Cardiac septum (tissue), 1 donor: ENCODE measurements around the gene INPP5K. TPM values are rescaled to one million over a fixed set of nuclear protein-coding genes. Genes with fewer than 3 reads are reported as not detected.
"Not testable (repeated sequence)": the region's sequence is repeated elsewhere in the genome, so short reads cannot be mapped to it uniquely, and the experiment has no call there.

Source experiments
- DNase-seq: peaks from one replicate; pipeline ENCODE4 v3.0.0-alpha.2; 2020; ENCODE audit warnings: low spot score
- intact Hi-C: fragments of 100-400 bp; cut with DNase I; formaldehyde crosslinking; loops from one replicate; pipeline ENCODE4 v1.14.0; 2022
- total RNA-seq: library from RNA; stranded (reverse); fragmentation: NEBNext Ultra II Directional; extraction: Animal tissue kit (Norgen Biotek cat#: 25700); gene quantifications from one replicate; pipeline ENCODE4 v1.2.1, GENCODE V29; 2021
- donor health status: DM: no; HTN: no; CAD: no.

The INPP5K gene
- total RNA-seq, 1 donor from 2014 or later = 34.2 TPM

DNA sequence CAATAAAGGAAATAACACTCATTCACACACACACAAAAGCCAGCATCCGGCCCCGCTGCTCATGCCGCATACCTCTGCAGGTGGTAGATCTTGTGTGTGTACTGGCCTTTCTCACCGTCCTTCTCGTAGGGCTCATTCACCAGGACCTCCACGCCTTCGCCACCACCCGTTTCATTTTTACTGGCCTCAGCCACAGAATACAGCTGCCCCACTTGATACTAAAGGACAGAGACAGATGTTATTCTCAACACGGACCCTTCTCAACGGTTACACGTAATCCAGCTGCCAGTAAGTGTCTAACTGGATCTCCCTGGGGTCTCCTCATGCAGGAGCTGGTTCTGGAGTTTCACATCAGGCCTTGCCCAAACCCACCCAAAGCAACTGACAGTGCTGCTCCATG is 36.5 kb upstream of the INPP5K start:
- DNase-seq = no peak
- intact Hi-C loops = no loop called here

- intact Hi-C loops = no loop called here
- DNase-seq = no peak
Observed at GRCh38 chr17:1551741-1552140, 35.3 kb upstream of the INPP5K start.

- intact Hi-C loops = no loop called here
- DNase-seq = no peak
Observed at GRCh38 chr17:1548032-1548431, 31.6 kb upstream of the INPP5K start.

DNA sequence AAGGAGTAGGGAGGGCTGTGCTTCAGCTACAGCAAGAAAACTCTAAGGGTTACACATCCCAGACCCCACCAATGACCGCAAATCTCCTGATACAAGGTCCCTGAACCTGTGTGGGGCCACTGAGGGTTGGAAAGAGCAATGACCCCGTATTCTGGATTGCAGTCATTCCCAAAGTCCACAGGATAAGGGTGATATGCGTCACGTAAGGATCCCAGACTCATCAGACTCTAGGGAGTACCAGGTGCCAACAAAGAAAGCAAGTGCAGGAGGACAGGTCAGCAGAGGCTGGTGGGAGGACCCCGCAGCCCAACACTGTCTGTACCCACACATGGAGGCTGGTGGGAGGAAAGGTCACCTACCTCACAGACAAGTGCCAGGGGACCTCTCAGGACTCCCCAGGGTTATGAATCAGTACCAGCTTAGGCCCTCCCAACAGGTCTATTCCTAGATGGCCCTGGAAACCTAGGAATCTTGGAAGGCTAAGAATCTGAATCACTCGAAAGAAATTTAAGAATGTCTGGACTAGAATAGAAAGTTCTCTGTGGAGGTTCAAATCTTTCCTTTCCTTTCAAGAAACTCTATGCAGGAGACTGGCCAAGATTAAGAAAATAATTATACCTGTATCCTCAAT is 30.0 kb upstream of the INPP5K start:
- intact Hi-C loops = no loop called here
- no peak for DNase-seq

GRCh38 chr17:1545618-1546017 is 29.2 kb upstream of the INPP5K start:
- no peak for DNase-seq
- intact Hi-C loops = no loop called here

- intact Hi-C loops = no loop called here
- DNase-seq = no peak
Observed at GRCh38 chr17:1542316-1542715, 25.9 kb upstream of the INPP5K start.

- intact Hi-C loops = no loop called here
- no peak for DNase-seq
Observed at GRCh38 chr17:1541367-1541904, 25.0 kb upstream of the INPP5K start.

GRCh38 chr17:1539811-1540210 is 23.4 kb upstream of the INPP5K start:
- intact Hi-C loops = no loop called here
- no peak for DNase-seq

DNA sequence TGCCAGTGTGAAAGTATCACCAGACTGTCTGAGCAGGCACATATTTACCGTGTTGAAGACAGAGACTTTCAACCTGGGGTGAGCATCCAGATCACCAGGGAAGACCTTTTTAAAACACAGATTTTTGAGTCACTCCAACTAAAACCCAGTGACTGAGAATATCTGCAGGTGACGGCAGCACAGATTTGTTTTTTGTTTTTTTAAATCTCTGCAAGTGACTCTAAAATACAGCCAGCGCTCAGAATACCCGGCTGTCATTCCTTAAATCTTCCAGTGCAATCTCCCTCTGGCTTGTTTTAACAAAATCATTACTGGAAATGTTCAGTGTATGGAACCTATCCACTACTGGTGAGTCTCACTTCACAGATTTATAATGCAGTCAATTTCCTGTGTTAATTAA is 19.3 kb upstream of the INPP5K start:
- intact Hi-C loops = no loop called here
- no peak for DNase-seq

DNA sequence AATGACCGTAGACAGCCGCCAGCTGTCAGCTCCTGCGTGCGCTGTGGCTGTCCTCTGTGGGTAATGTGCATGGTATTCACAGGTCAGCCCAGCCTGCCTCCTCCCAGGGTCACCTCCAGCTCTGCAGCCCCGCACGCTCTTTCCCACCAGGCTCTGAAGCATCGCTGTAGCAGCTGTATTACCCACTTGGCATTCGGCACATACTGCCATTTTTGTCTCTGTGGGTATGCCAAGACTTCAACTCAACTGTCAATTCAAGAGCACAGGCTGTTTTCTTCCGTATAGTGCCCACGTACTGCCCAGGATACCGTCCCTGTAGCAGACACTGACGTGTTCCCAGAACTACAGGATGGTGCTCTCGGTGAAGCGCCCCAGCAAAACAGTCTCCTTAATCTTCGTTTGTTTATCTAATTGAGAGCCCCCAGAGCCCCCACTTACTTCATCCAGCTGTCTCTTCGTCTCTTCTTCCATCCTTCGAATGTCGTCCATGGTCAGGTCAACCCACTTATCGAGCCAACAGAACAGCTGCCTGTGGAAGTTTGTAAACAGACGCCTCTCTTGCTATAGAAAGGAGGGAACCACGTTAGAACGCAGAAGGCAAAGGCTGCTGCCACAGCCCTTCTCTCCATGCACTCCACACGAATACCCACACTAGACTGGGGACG is 17.4 kb upstream of the INPP5K start:
- intact Hi-C loops = no loop called here
- DNase-seq = no peak

DNA sequence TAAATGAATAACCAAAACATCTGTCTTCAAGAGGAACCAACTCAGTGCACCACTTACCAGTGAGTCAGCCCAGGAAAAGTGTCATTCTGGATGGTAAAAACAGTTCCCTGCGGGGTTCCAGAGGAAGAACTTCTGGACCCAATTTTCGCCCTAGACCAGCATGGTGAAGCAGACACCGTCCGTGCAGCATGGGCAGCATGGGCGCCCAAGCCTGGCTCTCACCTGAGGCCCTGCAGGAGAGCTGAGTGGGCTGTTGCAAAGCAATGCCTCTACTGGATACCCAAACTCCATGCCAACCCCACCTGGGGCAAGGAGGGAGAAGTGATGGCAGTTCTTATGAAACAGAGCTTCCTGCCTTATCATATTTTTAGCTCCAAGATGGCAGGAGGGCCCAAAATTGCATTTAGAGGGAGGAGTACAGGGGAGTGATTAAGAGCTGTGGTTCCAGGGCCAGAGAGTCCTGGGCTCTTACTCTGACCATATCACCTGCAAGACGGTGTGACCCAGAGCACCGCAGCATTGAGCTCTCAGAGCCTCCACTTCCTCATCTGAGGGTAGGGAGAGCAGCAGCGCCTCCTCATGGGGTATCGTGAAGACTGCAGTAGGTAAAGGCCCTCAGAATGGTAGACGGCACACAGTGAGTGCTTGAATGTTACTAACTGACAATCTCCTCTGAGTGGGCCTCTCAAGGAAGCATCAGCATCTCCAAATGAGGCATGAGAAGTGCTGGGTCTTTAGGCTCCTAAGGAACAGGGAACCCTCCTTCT is 16.6 kb upstream of the INPP5K start:
- no peak for DNase-seq

GRCh38 chr17:1529863-1530262 is 13.5 kb upstream of the INPP5K start:
- DNase-seq = no peak
- intact Hi-C loops = no loop called here

More for the DNA sequence above, 16.6 kb upstream of the INPP5K start:
- intact Hi-C loops = no loop called here

DNA sequence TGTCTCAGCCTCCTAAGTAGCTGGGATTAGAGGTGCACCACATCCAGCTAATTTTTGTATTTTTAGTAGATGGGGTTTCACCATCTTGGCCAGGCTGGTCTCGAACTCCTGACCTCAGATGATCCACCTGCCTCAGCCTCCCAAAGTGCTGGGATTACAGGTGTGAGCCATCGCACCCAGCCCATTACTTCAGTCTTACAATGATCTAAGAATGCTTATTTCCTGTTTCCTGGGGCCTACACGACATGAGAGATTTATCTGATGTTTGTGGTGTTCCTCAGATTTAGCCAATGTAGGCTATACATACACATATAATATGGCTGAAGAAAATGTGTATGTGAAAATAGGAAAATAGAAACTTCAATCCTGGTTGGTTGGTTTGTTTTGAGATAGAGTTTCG is 10.5 kb upstream of the INPP5K start:
- DNase-seq, intact Hi-C loops: not testable (repeated sequence)

DNA sequence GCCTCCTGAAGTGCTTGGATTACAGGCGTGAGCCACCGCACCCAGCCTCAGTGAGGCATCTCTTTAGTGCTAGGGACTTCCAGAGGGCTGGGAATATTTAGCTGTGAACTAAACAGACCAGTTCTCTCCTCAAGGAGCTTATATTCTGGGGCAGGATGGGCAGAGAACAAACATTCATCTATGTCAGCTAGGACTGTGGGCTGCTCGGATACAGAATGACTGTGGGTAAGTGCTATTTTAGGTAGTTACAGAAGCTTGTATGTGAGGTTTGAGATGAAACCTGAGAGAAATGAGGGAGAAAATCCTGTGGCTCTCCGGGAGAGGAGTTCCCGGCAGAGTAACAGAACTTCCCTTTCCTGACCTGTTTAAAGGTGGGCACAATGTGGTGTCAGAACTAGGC is 6.2 kb upstream of the INPP5K start:
- no peak for DNase-seq
- intact Hi-C loops = no loop called here

DNA sequence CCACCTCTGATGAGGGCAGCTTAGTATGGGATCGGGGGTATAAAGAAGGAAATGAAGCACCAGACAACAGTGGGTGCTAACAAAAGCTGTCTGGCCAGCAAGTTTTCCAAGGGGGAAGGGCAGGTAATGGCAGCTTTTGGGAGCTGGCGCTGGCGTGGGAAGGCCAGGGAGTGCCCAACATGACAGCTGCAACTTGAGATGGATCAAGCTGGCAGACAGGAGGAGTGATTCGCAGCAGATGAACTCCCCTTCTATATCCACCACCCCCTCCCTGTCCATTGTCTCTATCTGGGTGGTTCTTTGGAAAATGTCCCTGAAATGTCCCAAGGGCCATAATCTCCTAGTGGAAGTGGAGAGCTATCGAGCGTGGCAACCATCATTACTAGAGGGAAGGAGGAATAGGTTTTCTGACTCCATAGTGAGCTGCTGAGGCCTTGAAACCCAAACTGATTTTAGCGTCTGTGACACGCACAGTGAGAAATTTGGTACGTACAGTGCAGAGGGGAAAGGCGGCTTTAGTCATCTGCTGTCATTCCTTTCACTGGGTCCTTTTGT is 4.8 kb upstream of the INPP5K start:
- intact Hi-C loops = no loop called here
- DNase-seq = no peak

- no peak for DNase-seq
- intact Hi-C loops = loop anchor here (5.0 kb wide), 2 partner anchors 172 to 247 kb away; partner anchors contain the start of gene BHLHA9
Observed at GRCh38 chr17:1519678-1520077, 3.3 kb upstream of the INPP5K start.

DNA sequence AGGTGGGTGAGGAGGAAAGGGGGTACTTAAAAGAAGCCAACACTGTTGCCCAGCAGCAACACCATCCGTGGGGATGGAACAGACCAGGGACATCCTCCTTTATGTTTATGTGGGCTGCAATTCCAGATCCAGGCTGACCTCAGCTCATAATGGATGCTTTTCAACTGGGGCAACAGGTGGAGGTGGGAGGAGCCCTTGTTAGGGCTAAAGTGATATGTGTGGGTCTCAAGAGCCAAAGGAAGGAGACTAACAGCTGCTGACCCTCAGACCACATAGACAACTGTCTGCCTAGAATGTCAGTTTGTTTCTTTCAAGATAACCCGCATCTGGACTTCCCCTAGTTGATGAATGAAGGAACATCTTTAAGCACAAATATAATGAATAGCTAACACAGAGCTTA is 2.0 kb upstream of the INPP5K start:
- intact Hi-C loops = loop anchor here (5.0 kb wide), 2 partner anchors 171 to 246 kb away; partner anchors contain the start of gene BHLHA9
- DNase-seq = no peak

DNA sequence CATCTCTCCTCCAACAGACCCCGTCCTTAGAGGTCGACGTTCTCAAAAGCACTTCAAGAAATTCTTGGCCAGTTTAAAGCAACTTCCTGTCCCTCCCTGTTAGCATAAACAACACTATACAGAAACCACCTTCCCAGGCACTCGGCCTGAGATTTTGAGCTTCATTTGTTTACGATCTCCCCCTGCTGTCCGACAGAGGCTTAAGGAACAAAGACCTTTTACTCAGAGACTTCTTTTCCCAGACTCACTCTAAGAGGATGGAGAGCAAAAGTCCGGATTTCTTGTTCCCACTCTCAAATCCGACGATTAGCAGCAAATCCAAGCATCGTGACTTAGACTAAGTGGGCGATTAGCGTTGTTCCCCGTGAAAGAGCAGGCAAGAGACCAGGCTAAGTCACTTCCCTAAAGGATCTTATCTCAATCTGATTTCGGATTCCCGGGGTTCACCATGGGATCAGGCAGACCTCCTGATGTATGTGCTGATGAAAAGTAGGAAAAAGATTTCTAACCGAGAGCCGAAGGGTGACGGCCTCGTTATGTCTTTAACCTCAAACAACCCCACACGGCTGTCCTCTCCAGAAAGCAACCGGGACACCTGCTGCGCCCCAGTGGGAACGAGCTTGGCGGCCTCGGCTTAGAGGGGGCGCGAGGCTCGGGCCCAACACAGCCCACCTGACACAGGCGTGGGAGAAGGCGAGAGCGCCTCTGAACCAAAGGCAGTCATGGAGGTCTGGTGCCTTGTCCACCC is 598 bp downstream of the INPP5K start:
- DNase-seq = no peak
- intact Hi-C loops = loop anchor here (1.0 to 5.0 kb wide), 4 partner anchors 60 to 244 kb away; partner anchors contain the start of genes BHLHA9 and CRK

DNA sequence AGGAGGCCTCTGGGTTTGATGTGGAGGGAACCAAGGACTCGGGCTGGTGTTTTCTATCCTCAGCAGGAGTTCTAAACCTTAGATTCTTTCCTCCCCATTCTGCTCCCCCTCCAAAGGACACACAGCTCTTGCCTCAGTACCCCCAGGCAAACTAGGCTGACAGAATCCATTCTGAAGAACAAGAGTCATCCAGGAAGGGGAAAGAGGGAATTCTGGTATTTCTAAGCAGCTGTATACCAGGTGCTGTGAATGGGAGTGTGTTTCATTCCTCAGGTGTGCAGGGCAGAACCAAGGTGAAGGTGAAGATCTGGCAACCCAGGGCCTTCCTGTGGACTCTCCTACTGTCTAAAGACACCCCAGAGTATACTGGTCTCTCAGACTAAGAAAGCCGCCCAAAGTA is 4.1 kb downstream of the INPP5K start:
- DNase-seq = no peak
- intact Hi-C loops = loop anchor here (2.0 kb wide), 1 partner anchor 20 kb away; the partner anchor contains the start of gene MYO1C
